ENCODE results near the gene CYGB.
A peak's percentile ranks its signal among the peaks of the same experiment; 100 is the strongest.
"Not testable (repeated sequence)": the region's sequence is repeated elsewhere in the genome, so short reads cannot be mapped to it uniquely, and the experiment has no call there.

CYGB gene

DNA sequence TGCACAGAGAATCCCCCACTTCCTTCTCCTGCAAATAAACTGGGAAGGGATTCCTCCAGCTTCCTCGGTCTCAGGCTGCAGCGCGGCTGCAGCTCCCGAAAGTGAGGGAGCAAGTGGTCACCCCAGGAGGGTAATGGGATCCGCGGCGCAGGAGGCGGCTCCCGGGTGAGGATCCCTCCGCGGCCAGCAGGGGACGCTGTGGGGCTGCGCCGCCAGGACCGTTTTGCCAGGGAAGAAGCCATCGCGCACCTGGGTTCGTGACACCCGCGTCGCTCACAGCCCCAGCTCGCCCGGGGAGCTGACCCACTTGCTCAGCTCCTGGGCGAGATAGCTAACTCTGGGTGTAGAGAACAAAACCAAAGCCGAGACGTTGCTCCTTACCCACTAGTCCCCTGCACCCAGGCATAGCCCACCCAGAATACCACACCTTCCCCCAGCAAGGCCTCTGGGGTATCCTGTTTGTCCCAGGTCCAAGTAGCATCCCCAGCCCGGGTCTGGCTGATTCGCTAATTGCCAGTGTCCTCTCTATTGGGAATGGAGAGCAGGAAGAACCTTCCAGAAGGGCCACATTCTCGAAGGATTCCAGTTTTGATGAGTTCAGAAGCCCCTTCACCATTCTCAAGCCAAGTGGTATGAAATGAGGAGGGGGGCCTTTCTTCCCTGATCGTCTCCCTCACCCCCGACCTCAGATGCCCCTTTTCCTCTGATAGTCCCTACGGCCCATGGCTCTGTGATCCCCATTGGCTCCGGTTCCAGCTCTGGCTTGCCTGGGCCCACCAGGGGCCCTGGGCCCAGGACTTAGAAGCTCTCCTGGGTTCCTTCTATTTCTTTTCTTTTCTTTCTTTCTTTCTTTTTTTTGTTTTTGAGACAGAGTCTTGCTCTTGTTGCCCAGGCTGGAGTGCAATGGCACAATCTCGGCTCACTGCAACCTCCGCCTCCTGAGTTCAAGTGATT lies 14.1 kb downstream of the CYGB start:
- Histone ChIP-seq H4K20me1 (ENCODE audit: control insufficient read depth, insufficient read depth, low read depth, low read length) (no peaks in the 10 kb centered on the region), H3K4me3 (ENCODE audit: low read length) (no peak overlapping the region), H3K36me3 (ENCODE audit: control insufficient read depth, low read length) (no peaks in the 10 kb centered on the region), H3K4me2 (ENCODE audit: low read length) (peak overlapping the region; percentile 48), H3K27me3 (ENCODE audit: control insufficient read depth, low read length) (peaks cover 15% of the 10 kb centered on the region; the same call in 1 of the 2 replicates), H3K9me3 (ENCODE audit: control insufficient read depth, insufficient read depth, low read length) (no peaks in the 10 kb centered on the region), H3K27ac (ENCODE audit: low read depth, low read length) (no peak overlapping the region), H3F3A (ENCODE audit: control insufficient read depth, insufficient read depth) (no peaks in the 10 kb centered on the region; the same call in 1 of the 2 replicates), H3K9me2 (replicated peaks; ENCODE audit: control insufficient read depth, low read length) (no peaks in the 10 kb centered on the region), H3K79me2 (ENCODE audit: control insufficient read depth, low read length) (no peaks in the 10 kb centered on the region), H3K4me1 (ENCODE audit: control insufficient read depth, low read length) (peaks cover 26% of the 10 kb centered on the region)
- no peak for TF ChIP-seq EZH2phosphoT487 (IDR thresholded peaks at IDR 0.05; ENCODE audit: borderline replicate concordance, low read length)
- TF ChIP-seq, protein P1, sequence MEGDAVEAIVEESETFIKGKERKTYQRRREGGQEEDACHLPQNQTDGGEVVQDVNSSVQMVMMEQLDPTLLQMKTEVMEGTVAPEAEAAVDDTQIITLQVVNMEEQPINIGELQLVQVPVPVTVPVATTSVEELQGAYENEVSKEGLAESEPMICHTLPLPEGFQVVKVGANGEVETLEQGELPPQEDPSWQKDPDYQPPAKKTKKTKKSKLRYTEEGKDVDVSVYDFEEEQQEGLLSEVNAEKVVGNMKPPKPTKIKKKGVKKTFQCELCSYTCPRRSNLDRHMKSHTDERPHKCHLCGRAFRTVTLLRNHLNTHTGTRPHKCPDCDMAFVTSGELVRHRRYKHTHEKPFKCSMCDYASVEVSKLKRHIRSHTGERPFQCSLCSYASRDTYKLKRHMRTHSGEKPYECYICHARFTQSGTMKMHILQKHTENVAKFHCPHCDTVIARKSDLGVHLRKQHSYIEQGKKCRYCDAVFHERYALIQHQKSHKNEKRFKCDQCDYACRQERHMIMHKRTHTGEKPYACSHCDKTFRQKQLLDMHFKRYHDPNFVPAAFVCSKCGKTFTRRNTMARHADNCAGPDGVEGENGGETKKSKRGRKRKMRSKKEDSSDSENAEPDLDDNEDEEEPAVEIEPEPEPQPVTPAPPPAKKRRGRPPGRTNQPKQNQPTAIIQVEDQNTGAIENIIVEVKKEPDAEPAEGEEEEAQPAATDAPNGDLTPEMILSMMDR (IDR thresholded peaks at IDR 0.05; ENCODE audit: low read depth, low read length, poor library complexity, severe bottlenecking) = peak; percentile 99

DNA sequence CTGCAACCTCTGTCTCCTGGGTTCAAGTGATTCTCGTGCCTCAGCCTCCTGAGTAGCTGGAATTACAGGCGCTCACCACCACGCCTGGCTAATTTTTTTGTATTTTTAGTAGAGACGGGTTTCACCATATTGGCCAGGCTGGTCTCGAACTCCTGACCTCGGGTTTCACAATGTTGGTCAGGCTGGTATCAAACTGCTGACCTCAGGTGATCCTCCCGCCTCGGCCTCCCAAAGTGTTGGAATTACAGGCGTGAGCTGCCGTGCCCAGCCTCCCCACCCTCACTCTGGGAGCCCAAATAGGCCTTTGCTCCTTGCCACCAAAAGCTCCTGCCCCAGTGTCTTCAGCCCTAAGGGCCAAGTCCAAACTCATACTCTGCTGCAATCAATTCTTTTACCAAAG lies 15.8 kb downstream of the CYGB start:
- not testable (repeated sequence) for H4K20me1 ChIP-seq (ENCODE audit: control insufficient read depth, insufficient read depth, low read depth, low read length); H3K4me2 ChIP-seq (ENCODE audit: low read length); H3K9me2 ChIP-seq (replicated peaks; ENCODE audit: control insufficient read depth, low read length); H3K36me3 ChIP-seq (ENCODE audit: control insufficient read depth, low read length); H3K9me3 ChIP-seq (ENCODE audit: control insufficient read depth, insufficient read depth, low read length); H3K27ac ChIP-seq (ENCODE audit: low read depth, low read length); H3K4me3 ChIP-seq (ENCODE audit: low read length); H3F3A ChIP-seq (ENCODE audit: control insufficient read depth, insufficient read depth); H3K79me2 ChIP-seq (ENCODE audit: control insufficient read depth, low read length)
- peaks cover 20% of the 10 kb centered on the region; the same call in 1 of the 2 replicates for H3K27me3 ChIP-seq (ENCODE audit: control insufficient read depth, low read length)
- H3K4me1 ChIP-seq (ENCODE audit: control insufficient read depth, low read length) = peaks cover 12% of the 10 kb centered on the region

DNA sequence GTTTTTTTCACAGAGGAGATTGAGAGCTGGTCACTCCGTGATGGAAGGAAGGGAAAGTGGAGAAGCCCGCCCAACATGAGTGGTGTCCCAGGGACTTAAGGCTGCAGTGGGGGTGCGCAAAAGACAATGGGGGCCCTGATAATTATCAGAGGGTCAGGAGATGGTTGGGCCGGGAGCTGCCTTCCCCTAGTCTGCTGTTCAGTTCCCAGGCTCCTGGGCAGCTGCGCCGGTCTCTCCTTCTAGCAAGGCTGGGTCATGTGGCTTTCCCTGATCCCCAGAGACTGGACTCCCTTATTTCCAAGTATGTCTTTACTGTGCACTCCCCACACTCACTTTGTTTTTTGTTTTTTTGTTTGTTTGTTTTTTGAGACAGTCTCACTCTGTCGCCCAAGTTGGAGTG lies 16.2 kb downstream of the CYGB start:
- TF ChIP-seq EZH2phosphoT487 (IDR thresholded peaks at IDR 0.05; ENCODE audit: borderline replicate concordance, low read length) = no peak
- TF ChIP-seq, protein P1 (IDR thresholded peaks at IDR 0.05; ENCODE audit: low read depth, low read length, poor library complexity, severe bottlenecking) = no peak
- Histone ChIP-seq H3K4me1 (ENCODE audit: control insufficient read depth, low read length) (peaks cover 12% of the 10 kb centered on the region), H3K4me3 (ENCODE audit: low read length) (no peak overlapping the region), H3K27me3 (ENCODE audit: control insufficient read depth, low read length) (peaks cover 20% of the 10 kb centered on the region; the same call in 1 of the 2 replicates), H3K4me2 (ENCODE audit: low read length) (no peak overlapping the region), H3K79me2 (ENCODE audit: control insufficient read depth, low read length) (no peaks in the 10 kb centered on the region), H4K20me1 (ENCODE audit: control insufficient read depth, insufficient read depth, low read depth, low read length) (no peaks in the 10 kb centered on the region), H3K36me3 (ENCODE audit: control insufficient read depth, low read length) (no peaks in the 10 kb centered on the region), H3K9me2 (replicated peaks; ENCODE audit: control insufficient read depth, low read length) (no peaks in the 10 kb centered on the region), H3K27ac (ENCODE audit: low read depth, low read length) (no peak overlapping the region), H3K9me3 (ENCODE audit: control insufficient read depth, insufficient read depth, low read length) (no peaks in the 10 kb centered on the region), H3F3A (ENCODE audit: control insufficient read depth, insufficient read depth) (no peaks in the 10 kb centered on the region; the same call in 1 of the 2 replicates)

Measured in DOHH2 (cell line).